Nephron (organoid): ENCODE data around the gene MEN1.

Experiments used
- H3K27ac Mint-ChIP-seq, 3 experiments: 2 replicates each; pipeline ENCODE4 v1.8.0; 2020; ENCODE audit warnings: mixed read lengths in 3 of 3, mild to moderate bottlenecking in 2 of 3, moderate library complexity in 1 of 3
- H3K27me3 Mint-ChIP-seq: 2 replicates; pipeline ENCODE4 v1.8.0; 2021; ENCODE audit warnings: low read depth, mild to moderate bottlenecking, moderate library complexity, mixed read lengths
- H3K36me3 Mint-ChIP-seq: 2 replicates; pipeline ENCODE4 v1.8.0; 2020; ENCODE audit warnings: low read depth, mixed read lengths
- H3K4me1 Mint-ChIP-seq: 2 replicates; pipeline ENCODE4 v1.8.0; 2020; ENCODE audit warnings: mixed read lengths
- H3K4me3 Mint-ChIP-seq, 3 experiments: 2 replicates each; pipeline ENCODE4 v1.8.0; 2020; ENCODE audit warnings: mild to moderate bottlenecking in 3 of 3, mixed read lengths in 3 of 3, moderate library complexity in 2 of 3
- H3K9me3 Mint-ChIP-seq: 2 replicates; pipeline ENCODE4 v1.8.0; 2020; ENCODE audit warnings: mixed read lengths
- TF ChIP-seq, protein P1 (sequence below), 3 experiments: fragments of 200-600 bp; sonication (generic); IDR thresholded peaks; one replicate each; pipeline ENCODE4 v1.5.0; 2021; ENCODE audit warnings: antibody characterized with exemption in 3 of 3; ENCODE audit not compliant: unreplicated experiment in 3 of 3

MEN1 gene

DNA sequence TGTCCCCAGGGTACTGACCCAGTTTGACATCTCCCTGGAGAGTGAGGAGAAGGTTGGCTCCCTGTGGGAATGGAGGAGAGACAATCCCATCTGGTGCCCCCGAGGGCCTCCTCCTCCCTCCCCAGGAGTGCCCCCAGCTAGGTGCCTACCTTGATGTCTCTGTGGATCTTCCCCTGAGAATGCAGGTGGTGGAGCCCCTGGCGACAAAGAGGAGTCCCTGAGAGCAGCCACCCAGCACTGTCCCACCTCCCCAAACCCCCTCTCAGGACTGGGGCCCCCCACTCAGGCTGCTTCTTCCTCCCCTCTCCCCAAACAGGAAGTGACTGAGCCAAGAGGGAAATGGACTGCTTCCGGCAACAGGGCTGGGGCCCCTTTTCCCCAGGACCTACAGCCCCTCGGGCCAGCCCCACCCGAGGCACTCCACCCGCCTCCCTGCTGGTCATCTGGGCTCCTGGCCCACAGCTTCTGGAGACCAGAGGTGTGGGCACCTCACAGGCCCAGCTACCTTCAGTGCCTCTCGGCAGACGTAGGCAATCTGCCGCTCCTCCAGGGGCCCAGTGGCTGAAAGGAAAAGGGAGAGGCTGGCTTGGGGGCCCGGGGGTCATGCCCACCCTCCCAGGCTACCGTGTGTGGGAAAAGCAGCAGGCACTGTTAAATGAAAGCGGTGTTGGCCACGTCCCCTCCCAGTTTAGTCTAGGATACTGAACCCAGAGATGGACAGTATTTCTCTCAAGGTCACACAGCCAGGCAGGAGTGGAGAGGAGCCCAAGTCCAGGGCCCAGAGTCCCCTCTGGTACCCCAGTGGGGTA lies 8.6 kb downstream of the MEN1 start:
- Mint-ChIP-seq H3K4me3 (peak overlapping the region; percentile 74 to 80 (median 80)), H3K9me3 (no peaks in the 10 kb centered on the region), H3K36me3 (peaks cover 20% of the 10 kb centered on the region), H3K4me1 (peaks cover 15% of the 10 kb centered on the region), H3K27me3 (no peaks in the 10 kb centered on the region), H3K27ac (peak overlapping the region in 1 of 3 experiments; percentile 48)
- TF ChIP-seq, protein P1, sequence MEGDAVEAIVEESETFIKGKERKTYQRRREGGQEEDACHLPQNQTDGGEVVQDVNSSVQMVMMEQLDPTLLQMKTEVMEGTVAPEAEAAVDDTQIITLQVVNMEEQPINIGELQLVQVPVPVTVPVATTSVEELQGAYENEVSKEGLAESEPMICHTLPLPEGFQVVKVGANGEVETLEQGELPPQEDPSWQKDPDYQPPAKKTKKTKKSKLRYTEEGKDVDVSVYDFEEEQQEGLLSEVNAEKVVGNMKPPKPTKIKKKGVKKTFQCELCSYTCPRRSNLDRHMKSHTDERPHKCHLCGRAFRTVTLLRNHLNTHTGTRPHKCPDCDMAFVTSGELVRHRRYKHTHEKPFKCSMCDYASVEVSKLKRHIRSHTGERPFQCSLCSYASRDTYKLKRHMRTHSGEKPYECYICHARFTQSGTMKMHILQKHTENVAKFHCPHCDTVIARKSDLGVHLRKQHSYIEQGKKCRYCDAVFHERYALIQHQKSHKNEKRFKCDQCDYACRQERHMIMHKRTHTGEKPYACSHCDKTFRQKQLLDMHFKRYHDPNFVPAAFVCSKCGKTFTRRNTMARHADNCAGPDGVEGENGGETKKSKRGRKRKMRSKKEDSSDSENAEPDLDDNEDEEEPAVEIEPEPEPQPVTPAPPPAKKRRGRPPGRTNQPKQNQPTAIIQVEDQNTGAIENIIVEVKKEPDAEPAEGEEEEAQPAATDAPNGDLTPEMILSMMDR (IDR thresholded peaks at IDR 0.05; ENCODE audit: unreplicated experiment in 3 of 3) = no peak

DNA sequence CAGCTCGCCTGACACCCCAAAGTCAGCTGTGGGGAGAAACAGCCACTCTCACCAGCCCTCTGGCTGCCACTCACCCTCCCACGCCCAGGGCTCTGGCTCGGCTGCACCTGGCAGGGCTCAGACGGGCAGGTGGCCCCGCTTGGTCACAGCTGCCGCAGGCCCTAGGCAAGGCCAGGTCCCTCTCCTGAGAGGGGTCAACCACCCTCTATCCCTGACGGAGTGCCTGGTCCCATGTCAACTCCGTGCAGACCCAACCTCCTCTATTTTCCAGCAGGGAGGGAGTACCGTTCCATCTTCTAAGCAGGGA lies 9.2 kb downstream of the MEN1 start:
- peak overlapping the region; percentile 62 to 80 (median 74) for H3K4me3 Mint-ChIP-seq
- H3K36me3 Mint-ChIP-seq = peaks cover 16% of the 10 kb centered on the region
- no peaks in the 10 kb centered on the region for H3K27me3 Mint-ChIP-seq
- H3K27ac Mint-ChIP-seq = no peak overlapping the region
- no peaks in the 10 kb centered on the region for H3K9me3 Mint-ChIP-seq
- H3K4me1 Mint-ChIP-seq = peaks cover 15% of the 10 kb centered on the region
- TF ChIP-seq, protein P1 (IDR thresholded peaks at IDR 0.05; ENCODE audit: unreplicated experiment in 3 of 3) = no peak

DNA sequence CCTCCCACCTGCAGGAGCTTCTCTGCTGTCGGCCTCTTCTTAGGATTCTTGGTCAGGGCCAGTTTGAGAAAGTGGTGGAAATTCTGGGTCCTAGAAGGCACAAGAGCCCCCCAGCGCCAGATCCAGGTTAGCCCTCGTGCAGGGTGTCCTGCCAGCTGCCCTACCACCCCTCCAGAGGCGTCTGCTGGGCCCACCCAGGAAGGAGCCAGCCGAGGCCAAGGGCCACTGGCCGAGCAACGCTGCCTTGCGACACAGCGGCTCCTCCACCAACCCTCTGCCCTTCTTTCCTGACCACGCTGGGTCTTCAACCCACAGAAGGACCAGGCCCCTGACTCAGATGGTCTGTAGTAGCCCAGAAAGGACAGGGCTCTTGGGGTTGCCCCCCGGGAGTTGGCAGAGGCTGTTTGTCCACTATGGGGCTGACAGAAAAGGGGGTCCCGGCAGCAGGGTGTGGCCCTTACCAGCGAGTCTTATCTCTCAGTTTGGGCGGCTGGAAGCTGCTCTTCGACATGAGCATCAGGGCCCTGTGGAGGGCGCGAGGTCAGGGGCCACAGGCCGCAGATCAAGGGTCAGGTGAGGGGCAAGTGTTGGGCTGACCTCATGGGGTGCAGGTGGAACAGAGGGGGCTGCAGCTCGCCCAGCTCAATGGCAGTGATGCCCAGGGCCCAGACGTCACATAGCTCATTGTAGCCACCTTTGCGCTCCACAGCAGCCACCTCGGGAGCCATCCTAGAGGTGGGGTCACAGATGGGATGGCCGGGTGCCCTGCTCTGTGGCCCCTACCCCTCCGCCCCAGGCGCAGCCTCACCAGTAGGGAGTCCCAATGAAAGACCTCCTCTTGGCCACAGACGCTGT lies 9.8 kb downstream of the MEN1 start:
- no peaks in the 10 kb centered on the region for H3K9me3 Mint-ChIP-seq
- TF ChIP-seq, protein P1 (IDR thresholded peaks at IDR 0.05; ENCODE audit: unreplicated experiment in 3 of 3) = no peak
- no peaks in the 10 kb centered on the region for H3K27me3 Mint-ChIP-seq
- H3K36me3 Mint-ChIP-seq = peaks cover 16% of the 10 kb centered on the region
- H3K27ac Mint-ChIP-seq = no peak overlapping the region
- peaks cover 15% of the 10 kb centered on the region for H3K4me1 Mint-ChIP-seq
- peak overlapping the region in 2 of 3 experiments; percentile 39 to 74 for H3K4me3 Mint-ChIP-seq

DNA sequence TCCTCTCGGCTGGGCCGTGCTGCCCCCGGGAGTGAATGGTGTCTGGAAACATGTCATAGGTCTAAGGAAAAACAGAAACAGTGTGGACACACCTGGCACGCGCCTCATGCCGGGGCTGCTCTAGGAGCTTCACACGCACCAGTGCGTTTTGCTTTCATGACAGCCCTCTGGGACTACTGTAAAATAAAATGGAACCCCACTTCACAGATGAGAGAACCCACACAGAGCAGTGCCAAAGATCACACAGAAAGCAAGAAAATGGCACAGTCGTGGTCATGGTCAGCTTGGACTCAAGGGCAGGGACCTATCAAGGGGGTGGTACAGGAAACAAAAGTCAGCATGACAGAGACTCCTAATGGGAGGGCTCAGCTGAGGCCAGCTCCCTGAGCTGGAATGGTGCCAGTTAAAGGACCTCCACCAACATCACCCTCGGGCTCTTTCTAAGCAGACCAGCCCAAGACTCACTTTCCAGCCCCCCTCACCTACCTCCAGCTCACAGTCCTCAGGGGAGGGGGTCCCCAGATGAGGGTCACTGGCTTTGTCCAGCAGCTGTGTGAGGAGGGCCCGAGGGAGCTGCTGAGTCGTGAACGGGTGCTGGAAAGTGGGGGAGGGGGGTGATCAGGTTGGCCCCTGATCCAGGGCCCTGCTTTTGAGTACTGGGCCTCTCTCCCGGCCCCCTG lies 10.6 kb downstream of the MEN1 start:
- H3K27ac Mint-ChIP-seq = peak overlapping the region; percentile 77 to 89 (median 79)
- peaks cover 15% of the 10 kb centered on the region for H3K4me1 Mint-ChIP-seq
- TF ChIP-seq, protein P1 (IDR thresholded peaks at IDR 0.05; ENCODE audit: unreplicated experiment in 3 of 3) = no peak
- H3K4me3 Mint-ChIP-seq = peak overlapping the region; percentile 34 to 76 (median 69)
- H3K9me3 Mint-ChIP-seq = no peaks in the 10 kb centered on the region
- H3K27me3 Mint-ChIP-seq = no peaks in the 10 kb centered on the region
- peaks cover 14% of the 10 kb centered on the region for H3K36me3 Mint-ChIP-seq

DNA sequence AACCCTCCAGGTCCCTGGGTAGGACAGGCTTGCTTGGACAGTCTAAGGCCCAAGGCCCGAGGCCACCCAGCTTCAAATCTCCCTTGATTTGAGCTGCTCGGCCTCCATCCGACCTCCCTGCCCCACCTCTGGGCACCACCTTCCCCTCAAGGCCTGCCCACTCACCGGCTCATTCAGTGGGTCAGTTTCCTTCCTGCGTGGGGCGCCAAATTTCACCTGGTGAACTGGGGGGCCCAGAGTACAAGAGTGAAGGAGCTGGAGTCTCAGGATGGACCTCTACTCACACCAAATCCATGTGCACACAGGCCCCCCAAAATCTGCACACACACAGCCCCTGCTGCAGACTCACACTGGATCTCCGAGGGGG lies 11.1 kb downstream of the MEN1 start:
- Mint-ChIP-seq H3K4me1 (peaks cover 15% of the 10 kb centered on the region), H3K4me3 (peak overlapping the region in 1 of 3 experiments; percentile 76), H3K27ac (peak overlapping the region in 2 of 3 experiments; percentile 77 to 79), H3K27me3 (no peaks in the 10 kb centered on the region), H3K36me3 (peaks cover 14% of the 10 kb centered on the region), H3K9me3 (no peaks in the 10 kb centered on the region)
- TF ChIP-seq, protein P1 (IDR thresholded peaks at IDR 0.05; ENCODE audit: unreplicated experiment in 3 of 3) = no peak
